ENCODE measurements around the gene AOPEP.
"Not testable (repeated sequence)": the region's sequence is repeated elsewhere in the genome, so short reads cannot be mapped to it uniquely, and the experiment has no call there.

The AOPEP gene

GRCh38 chr9:94846739-94847138, 120.2 kb downstream of the AOPEP start:
- Histone ChIP-seq H3K36me3 (ENCODE audit: insufficient read depth, low read length) (peaks cover 5% of the 10 kb centered on the region; the same call in 1 of the 2 replicates), H2AFZ (ENCODE audit: low read length) (no peak overlapping the region), H3F3A (ENCODE audit: insufficient read depth, low read length) (no peaks in the 10 kb centered on the region), H3K4me2 (ENCODE audit: low read length) (no peak overlapping the region), H3K9me2 (ENCODE audit: low read depth, low read length) (no peaks in the 10 kb centered on the region), H3K4me1 (ENCODE audit: insufficient read depth, low read length, severe bottlenecking) (no peaks in the 10 kb centered on the region), H4K20me1 (ENCODE audit: insufficient read depth, low read length) (no peaks in the 10 kb centered on the region), H3K4me3 (ENCODE audit: low read depth, low read length, poor library complexity, severe bottlenecking) (no peak overlapping the region), H3K9ac (ENCODE audit: low read length) (no peak overlapping the region), H3K27ac (ENCODE audit: low read depth, low read length, poor library complexity, severe bottlenecking) (no peak overlapping the region), H3K27me3 (ENCODE audit: insufficient read depth, low read length) (no peaks in the 10 kb centered on the region), H3K79me2 (ENCODE audit: insufficient read depth, low read length) (no peaks in the 10 kb centered on the region), H3K9me3 (ENCODE audit: low read length) (no peaks in the 10 kb centered on the region)
- no peak for TF ChIP-seq EZH2 (IDR thresholded peaks at IDR 0.05; ENCODE audit: borderline replicate concordance, low read length)
- TF ChIP-seq, protein P1, sequence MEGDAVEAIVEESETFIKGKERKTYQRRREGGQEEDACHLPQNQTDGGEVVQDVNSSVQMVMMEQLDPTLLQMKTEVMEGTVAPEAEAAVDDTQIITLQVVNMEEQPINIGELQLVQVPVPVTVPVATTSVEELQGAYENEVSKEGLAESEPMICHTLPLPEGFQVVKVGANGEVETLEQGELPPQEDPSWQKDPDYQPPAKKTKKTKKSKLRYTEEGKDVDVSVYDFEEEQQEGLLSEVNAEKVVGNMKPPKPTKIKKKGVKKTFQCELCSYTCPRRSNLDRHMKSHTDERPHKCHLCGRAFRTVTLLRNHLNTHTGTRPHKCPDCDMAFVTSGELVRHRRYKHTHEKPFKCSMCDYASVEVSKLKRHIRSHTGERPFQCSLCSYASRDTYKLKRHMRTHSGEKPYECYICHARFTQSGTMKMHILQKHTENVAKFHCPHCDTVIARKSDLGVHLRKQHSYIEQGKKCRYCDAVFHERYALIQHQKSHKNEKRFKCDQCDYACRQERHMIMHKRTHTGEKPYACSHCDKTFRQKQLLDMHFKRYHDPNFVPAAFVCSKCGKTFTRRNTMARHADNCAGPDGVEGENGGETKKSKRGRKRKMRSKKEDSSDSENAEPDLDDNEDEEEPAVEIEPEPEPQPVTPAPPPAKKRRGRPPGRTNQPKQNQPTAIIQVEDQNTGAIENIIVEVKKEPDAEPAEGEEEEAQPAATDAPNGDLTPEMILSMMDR (IDR thresholded peaks at IDR 0.05; ENCODE audit: low read length), result no peak

GRCh38 chr9:94847486-94847885, 121.0 kb downstream of the AOPEP start:
- Histone ChIP-seq H3K9me2 (ENCODE audit: low read depth, low read length) (no peaks in the 10 kb centered on the region), H3K27me3 (ENCODE audit: insufficient read depth, low read length) (no peaks in the 10 kb centered on the region), H3K36me3 (ENCODE audit: insufficient read depth, low read length) (peaks cover 5% of the 10 kb centered on the region; the same call in 1 of the 2 replicates), H4K20me1 (ENCODE audit: insufficient read depth, low read length) (no peaks in the 10 kb centered on the region), H3K9ac (ENCODE audit: low read length) (no peak overlapping the region), H3K79me2 (ENCODE audit: insufficient read depth, low read length) (no peaks in the 10 kb centered on the region), H3K4me3 (ENCODE audit: low read depth, low read length, poor library complexity, severe bottlenecking) (no peak overlapping the region), H3K27ac (ENCODE audit: low read depth, low read length, poor library complexity, severe bottlenecking) (no peak overlapping the region), H3K4me2 (ENCODE audit: low read length) (no peak overlapping the region), H3K9me3 (ENCODE audit: low read length) (no peaks in the 10 kb centered on the region), H3K4me1 (ENCODE audit: insufficient read depth, low read length, severe bottlenecking) (no peaks in the 10 kb centered on the region), H2AFZ (ENCODE audit: low read length) (no peak overlapping the region), H3F3A (ENCODE audit: insufficient read depth, low read length) (no peaks in the 10 kb centered on the region)
- TF ChIP-seq, protein P1 (IDR thresholded peaks at IDR 0.05; ENCODE audit: low read length), result no peak
- TF ChIP-seq EZH2 (IDR thresholded peaks at IDR 0.05; ENCODE audit: borderline replicate concordance, low read length), result no peak

DNA sequence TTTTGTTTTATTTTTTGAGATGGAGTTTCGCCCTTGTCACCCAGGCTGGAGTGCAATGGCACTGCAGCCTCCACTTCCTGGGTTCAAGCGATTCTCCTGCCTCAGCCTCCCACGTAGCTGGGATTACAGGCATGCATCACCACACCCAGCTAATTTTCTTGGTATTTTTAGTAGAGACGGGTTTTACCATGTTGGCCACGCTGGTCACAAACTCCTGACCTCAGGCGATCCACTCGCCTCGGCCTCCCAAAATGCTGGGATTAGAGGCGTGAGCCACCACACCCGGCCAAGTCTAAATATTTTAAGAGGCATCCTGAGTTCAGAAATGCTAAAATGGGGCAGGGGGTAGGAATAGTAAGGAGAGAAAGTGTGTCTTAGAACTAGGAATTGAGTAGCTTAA, 122.3 kb downstream of the AOPEP start:
- not testable (repeated sequence) for H2AFZ ChIP-seq (ENCODE audit: low read length); H3K79me2 ChIP-seq (ENCODE audit: insufficient read depth, low read length); H3F3A ChIP-seq (ENCODE audit: insufficient read depth, low read length); H3K36me3 ChIP-seq (ENCODE audit: insufficient read depth, low read length); H3K27ac ChIP-seq (ENCODE audit: low read depth, low read length, poor library complexity, severe bottlenecking); H3K9me3 ChIP-seq (ENCODE audit: low read length); H3K9me2 ChIP-seq (ENCODE audit: low read depth, low read length); H4K20me1 ChIP-seq (ENCODE audit: insufficient read depth, low read length); H3K4me3 ChIP-seq (ENCODE audit: low read depth, low read length, poor library complexity, severe bottlenecking); H3K4me2 ChIP-seq (ENCODE audit: low read length); H3K4me1 ChIP-seq (ENCODE audit: insufficient read depth, low read length, severe bottlenecking); H3K9ac ChIP-seq (ENCODE audit: low read length); H3K27me3 ChIP-seq (ENCODE audit: insufficient read depth, low read length)

All from OCI-LY1 (cell line).